NCI-H146 treated with DMSO at 0.1 percent for 48 hours (cell line): ENCODE data around the gene KYNU.
"Not testable (repeated sequence)": the region's sequence is repeated elsewhere in the genome, so short reads cannot be mapped to it uniquely, and the experiment has no call there.

Experiments
- DNase-seq: peaks from one replicate; lab custom pipeline; 2025; ENCODE audit not compliant: unreplicated experiment; lab: John Stamatoyannopoulos, UW

KYNU gene

DNA sequence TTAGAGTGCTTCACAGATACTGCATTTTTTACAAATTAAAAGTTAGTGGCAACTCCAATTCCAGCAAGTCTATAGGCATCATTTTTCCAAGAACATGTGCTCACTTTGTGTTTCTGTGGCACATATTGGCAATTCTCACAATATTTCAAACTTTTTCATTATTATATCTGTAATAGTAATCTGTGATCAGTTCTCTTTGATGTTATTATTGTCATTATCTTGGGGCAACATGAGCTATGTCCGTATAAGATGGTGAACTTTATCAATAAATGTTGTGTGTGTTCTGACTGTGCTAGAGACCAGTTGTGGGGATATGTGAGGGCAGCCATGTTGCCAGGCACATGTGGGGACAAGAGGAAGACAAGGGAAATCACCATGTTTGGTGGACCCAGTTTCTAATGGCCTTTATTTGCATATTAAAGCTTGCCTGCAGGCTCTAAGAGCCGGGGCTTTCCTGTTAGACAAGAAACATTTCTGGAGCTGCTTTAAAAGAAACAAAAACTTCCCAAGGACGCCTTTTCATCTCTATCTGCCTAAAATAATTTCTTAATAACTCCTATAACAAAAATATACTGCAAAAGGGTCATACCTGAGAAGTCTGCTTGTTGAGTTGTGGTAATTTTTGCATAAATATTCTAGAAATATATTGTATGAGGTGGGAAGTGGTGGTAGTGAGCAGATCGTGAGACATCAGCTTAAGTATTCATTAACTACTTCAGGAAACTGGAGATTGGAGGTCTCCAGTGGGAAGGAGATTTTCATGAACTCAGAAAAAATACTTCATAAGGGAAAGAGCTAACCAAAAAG is 37.2 kb downstream of the KYNU start:
- no peak for DNase-seq

DNA sequence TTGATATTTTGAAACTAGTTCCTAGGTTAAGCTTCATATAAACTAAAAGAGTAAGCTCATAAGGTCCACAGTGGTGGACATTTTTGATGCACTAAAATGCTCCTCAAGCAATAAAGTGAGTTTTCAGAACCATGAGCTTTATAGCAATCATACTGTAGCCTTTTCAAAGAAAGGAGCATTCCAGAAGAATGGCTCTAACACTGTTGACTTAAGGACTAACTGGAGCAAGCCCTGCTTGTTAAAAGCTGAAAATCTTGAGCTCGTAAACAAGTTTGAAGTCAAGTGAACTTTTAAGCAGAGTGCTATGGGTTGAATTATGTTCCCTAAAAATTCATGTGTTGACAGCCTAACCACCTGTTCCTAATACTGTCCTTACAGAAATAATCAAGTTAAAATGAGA is 38.0 kb downstream of the KYNU start:
- DNase-seq: no peak

DNA sequence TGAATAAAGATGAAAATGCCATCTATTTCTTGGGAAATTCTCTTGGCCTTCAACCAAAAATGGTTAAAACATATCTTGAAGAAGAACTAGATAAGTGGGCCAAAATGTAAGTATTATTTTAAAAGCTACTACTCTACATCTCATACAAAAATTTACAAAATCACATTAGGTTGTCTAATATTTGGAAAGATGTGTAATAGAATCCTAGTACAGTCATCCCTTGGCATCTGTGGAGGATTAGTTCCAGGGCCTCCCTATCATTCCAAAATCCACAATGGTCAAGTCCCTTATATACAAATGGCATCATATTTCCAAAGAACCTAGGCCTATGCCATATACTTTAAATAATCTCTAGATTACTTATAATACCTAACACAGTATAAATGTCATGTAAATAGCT is 41.2 kb downstream of the KYNU start:
- no peak for DNase-seq

DNA sequence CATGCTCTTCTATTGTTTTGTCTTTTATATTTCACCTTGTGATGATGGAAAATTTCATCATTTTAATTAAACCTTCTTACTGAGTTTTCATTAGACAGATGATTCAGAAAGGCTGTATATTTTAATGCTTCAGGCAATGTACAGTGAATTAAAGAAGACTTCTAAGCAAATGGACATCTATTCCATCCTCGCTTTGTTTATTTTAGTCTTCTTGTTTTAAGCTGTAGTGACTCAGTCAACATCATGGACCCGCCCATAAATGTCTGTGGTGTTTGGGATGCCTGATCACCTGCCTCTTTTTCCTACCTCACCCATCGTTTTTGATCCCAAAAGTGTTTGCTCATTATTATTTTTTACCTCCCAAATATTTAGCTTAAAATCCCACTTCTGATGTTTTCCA is 43.1 kb downstream of the KYNU start:
- no peak for DNase-seq

DNA sequence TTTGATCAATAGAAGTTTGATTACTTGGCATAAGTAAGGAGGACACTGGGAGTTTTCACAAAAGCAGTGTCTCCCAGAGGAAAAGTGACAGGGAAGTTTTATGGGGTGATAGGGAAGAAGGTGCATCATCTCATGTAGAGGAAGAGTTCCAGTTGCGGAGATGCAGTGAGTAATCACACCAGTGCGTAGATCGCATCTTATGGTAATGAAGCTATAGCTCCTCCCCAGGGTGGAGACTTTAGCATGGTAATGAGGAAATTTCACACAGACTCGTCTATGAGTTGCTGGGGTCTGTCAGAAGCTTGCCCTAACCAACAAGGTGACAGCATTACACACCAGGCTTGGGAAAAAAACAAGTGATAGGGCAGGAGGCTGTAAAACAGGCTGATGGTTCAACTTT is 49.0 kb downstream of the KYNU start:
- DNase-seq: no peak

DNA sequence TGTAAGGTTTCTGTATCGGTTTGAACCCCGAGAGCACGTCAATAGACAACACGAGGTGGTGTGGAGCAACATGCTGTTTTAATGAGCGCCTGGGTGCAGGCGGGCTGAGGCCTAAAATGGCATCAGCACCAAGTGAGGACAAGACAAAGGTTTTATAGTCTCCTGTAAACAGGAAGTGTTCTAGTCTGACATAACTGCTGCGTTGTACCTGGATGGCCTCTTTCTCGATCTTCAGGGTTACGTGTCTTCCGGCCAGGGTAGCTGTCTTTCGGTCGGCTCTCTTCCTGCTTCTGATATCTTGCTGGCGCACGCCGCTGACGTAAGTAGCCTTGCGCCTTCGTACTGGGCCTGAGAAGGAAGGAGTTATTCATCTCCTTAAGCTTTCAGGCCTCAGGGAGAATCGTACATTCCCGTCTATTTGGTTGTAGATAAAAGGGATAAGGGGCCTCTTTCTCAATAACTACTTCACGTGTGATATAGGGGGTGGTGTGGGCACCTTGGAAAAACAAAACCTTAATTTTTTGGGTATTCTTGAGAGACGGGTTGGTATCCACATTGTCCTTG is 53.5 kb downstream of the KYNU start:
- DNase-seq: no peak

DNA sequence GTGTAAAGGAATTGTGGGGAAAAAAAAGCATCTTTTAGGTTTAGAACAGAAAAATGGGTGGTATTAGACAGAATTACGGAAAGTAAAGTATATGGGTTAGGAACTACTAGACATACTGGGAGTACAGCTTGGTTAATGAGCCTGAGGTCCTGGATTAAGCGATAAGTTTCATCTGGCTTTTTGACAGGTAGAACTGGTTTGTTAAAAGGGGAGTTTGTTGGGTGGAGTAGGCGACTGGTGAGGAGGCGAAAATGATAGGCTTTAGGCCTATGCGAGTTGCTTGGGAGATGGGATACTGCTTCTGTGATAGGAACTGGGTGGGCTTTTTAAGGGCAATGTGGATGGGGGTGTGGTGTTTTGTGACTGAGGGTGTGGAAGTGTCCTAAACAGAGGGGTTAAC is 56.5 kb downstream of the KYNU start:
- DNase-seq: no peak

DNA sequence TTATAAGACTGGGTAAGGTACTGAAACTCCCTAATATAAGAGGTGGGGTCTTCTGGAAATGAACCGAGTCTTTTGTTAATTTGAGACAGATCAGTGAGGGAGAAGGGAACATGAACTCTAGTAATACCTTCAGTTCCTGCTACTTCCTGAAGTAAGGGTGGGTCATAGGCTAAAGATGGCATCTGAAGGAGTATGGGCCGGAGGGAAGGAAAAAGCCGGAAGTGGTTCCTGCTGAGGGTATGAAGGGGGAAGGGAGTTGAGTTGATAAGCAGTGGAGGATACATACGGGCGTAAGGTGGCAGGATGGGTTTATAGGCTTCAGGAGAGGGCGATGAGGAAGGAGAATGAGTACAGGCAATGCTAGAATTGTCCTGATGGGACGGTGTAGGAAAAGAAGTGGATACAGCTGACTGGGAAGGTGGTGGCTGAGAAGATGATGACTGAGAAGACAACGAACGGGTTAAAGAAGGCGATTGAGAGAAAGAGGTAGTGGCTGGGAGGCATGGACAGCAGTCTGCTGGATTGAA is 58.2 kb downstream of the KYNU start:
- no peak for DNase-seq

DNA sequence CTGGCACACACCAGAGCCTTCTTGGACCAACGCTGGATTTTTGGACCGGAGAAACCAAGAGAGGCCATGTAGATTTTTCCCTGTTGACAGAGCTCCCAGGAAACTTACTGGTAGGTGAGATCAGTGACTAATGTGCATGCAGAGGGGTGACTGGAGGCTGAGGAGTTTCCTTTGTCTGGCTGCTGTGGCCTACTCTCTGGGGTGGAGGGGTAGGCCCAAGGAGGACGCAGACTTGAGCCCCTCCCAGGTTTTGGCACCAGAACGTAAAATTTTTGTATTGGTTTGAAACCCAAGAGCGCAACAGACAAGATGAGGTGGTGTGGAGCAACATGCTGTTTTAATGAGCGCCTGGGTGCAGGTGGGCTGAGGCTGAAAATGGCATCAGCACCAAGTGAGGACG is 59.2 kb downstream of the KYNU start:
- no peak for DNase-seq

DNA sequence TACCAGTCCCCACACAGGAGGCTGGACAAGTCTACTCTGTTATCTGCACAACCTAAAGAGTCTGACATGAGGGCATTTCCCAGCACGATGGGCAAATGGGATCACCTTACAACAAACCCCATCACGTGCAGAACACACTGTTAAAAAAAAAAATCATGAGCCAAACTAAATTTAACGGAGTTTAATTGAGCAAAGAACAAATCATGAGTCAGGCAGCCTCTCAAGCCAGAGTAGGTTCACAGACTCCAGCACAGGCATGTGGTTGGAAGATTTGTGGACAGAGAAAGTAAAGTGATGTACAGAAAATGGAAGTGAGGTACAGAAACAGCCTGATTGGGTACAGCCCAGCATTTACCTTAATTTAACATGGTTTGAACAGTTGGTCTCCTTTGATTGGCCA is 59.9 kb downstream of the KYNU start:
- DNase-seq: no peak

DNA sequence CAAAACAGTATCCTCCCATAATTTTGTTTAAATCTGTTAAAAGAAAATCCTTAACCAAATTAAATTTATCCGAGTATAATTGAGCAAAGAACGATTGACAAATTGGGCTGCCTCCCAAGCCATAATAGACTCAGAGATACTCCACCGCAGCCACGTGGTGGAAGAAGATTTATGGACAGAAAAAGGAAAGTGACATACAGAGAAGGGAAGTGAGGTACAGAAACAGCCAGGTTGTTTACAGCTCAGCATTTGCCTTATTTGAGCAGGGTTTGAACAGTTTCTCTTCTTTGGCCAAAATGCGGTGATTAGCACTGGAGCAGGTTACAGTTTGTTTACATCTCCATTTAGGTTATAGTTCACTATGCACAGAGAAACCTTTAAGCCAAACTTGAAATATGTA is 60.8 kb downstream of the KYNU start:
- DNase-seq: no peak

DNA sequence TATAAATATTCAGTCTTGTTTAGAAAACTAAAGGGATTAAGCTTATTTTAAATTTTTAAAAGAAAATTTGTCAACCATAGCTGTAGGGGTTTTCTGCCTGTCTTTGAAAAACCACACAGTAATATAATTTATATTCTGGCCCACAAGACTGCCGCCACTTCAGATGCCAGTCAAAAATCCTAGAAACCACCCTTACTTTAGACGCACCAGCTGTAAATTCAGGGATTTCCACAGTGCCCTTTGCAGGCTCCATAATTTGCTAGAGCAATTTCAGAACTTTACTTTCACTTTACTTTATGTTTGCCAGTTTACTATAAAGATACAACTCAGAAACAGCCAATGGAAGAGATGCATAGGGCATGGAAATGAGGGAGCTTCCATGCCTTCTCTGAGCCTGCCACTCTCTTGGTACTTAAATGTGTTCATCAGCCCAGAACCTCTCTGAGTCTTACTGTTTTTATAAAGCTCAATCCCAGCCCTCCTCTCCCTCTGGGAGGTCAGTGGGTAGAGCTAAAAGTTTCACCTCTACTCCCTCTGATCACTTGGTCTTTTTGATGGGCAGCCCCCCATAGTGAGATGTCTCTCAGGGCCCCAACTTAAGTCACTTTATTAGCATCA is 63.3 kb downstream of the KYNU start:
- DNase-seq: no peak

DNA sequence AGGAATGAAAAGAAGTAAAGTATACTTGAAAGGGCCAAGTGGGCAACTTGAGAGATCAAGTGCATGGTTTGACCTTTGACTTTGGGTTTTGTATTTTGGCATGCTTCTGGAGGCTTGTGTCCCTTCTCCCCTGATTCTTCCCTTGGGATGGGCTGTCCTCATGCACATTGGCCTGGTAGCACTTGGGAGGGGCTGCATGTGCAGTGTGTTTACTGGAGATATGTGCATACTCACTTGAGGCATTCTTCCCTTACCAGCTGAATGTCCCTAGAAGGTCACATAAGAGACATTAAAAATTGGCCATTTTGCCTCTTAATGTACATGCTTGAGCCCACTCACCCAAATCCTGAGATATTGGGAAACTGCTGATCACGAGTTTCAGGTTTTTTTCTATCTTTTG is 65.2 kb downstream of the KYNU start:
- no peak for DNase-seq

DNA sequence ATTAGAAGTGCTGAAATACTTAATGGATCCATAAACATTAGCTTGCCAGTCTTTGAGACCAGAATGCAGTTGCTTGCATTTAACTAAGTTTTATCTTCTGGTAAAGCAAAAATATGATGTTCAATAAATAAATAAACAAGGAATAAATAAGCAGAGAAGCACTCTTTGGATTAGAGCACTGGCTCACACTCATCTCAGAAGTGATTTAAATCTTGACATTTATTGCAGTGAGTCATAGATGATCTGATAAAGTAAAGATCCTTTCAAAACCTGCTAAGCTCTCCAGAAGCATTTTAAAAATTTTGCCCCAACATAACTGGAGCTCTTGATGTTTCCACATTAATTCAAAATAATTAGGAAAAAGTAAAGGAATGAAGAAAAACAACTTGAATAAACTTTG is 66.8 kb downstream of the KYNU start:
- no peak for DNase-seq

DNA sequence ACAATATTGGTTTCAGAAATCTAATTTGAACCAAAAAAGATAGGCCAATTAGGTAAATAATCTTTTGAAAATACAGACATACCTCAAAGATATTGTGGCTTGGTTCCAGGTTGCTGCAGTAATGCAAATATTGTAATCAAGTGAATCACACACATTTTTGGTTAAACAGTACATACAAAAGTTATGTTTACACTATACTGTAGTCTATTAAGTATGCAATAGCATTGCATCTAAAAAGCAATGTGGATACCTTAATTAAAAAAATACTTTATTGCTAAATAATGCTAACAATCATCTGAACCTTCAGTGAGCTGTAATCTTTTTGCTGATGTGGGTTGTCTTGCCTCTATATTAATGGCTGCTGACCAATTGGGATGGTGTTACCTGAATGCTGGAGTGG is 67.3 kb downstream of the KYNU start:
- DNase-seq: no peak

DNA sequence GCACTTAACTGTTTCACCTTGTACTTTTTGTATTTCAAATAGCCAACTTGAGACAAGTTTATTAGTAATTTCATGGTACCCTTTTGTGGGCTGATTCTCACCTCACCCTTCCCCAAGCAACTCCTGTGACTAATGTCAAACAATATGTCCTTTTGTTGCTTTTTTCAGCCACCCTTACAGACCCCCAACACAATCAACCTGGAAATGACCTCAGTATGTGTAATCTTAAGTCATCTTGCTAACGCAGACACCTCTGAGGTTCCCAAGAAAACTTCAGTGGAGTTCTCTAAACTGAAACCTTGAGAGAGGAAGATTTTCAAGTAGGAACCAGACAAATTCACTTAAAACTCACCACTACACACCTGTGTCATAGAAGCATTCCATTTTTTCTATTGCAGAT is 69.5 kb downstream of the KYNU start:
- no peak for DNase-seq

DNA sequence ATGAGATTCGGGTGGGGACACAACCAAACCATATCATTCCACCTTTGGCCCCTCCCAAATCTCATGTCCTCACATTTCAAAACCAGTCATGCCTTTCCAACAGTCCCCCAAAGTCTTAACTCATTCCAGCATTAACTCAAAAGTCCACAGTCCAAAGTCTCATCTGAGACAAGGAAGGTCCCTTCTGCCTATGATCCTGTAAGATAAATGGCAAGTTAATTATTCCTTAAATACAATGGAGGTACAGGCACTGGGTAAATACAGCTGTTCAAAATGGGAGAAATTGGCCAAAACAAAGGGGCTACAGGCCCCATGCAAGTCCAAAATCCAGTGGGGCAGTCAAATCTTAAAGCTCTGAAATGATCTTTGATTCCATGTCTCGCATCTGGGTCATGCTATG is 71.3 kb downstream of the KYNU start:
- not testable (repeated sequence) for DNase-seq

DNA sequence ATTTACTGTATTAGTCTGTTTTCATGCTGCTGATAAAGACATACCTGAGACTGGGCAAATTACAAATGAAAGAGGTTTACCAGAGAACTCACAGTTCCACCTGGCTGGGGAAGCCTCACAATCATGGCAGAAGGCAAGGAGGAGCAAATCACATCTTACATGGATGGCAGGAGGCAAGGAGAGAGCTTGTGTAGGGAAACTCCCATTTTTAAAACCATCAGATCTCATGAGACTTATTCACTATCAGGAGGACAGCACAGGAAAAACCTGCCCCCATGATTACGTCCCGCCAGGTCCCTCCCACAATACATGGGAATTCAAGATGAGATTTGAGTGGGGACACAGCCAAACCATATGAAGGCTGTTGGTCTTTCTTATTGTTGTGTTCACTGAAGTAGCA is 72.9 kb downstream of the KYNU start:
- DNase-seq: not testable (repeated sequence)

DNA sequence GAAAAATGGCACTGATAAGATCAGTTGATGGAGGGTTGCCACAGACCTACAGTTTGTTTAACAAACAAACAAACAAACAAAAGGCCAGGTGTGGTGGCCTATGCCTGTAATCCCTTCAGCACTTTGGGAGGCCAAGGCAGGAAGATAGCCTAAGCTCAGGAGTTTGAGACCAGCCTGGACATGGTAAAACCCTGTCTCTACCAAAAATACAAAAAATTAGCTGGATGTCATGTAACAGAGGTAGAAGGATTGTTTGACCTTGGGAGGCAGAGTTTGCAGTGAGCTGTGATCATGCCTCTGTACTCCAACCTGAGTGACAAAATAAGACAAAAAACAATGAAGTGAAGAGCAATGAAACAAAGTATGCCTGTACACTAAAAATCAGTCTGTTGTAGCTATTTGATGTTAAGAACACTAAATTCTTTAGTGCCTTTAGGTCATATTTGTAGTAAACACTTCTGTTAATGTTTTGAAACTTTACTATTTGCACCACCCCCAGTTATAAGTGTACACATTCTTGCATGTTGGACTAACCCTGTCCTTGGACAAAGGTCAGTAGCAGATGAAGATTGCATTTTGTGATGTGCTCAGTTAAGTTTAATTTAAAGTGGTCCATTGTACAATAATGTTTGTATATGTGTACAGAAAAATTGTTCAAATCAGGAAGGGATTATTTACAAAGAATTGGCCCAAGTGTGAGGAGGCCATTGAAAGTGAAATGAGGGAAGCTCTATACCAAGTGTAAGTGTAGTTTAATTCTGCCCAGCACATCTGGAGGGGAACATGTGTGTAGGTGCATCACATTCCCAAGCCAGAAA is 73.9 kb downstream of the KYNU start:
- DNase-seq: no peak

DNA sequence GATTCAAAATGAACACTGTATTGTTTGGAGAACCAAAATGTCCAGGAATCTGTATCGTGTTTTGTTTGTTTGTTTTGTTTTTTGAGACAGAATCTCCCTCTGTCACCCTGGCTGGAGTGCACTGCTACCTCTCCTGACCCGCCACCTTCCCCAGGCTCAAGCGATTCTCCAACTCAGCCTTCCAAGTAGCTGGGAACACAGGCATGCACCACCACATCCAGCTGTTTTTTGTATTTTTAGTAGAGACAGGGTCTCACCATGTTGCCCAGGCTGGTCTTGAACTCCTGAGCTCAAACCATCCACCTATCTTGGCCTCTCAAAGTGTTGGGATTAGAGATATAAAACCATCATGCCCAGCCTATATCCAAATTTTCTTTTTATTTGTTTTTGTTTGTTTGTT is 74.6 kb downstream of the KYNU start:
- no peak for DNase-seq

DNA sequence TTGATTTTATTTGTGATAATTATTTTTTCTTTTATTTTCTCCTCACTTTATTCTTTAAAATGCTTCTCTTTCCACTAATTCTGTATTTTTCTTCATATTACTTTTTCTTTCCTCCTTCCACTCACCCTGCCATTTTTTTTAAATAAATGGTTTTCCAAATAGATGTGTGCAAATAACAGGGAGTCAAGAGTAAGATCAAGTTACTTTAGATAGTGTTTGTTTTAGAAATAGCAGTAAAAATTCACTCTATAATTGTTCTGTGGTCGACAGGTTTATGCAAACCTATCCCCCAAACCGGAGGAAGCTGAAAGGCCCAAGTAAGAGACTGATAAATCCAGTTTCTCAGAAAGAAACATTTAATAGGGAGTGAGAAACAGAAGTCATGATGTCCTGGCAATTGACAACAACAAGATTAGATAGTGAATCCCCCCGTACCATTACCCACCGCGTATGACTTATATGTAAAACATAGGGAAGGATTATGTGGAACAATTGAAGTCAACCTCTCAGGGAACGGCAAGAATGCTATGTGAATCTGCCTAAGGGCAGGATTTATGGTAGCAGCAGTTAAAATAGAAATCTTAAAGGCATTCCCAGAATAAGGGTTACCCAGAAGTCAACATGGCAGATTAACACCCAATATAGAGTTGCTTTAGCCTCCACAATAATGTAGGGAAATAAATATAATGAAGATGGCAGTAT is 75.5 kb downstream of the KYNU start:
- no peak for DNase-seq
